SK-N-SH (cell line): ENCODE measurements around the gene GDF9.

Experiments used
- GATA2 ChIP-seq: sonication (generic); formaldehyde crosslinking; IDR thresholded peaks from 2 replicates; pipeline ENCODE4 v1.5.0; 2020; ENCODE audit warnings: mild to moderate bottlenecking, missing genetic modification reagents
- TAF1 ChIP-seq: IDR thresholded peaks from 2 replicates; pipeline ENCODE4 v1.6.1; 2012; ENCODE audit warnings: low read depth, mild to moderate bottlenecking, low read length, moderate library complexity, borderline replicate concordance
- TEAD4 ChIP-seq: IDR thresholded peaks from 2 replicates; pipeline ENCODE4 v1.4.0; 2012; ENCODE audit warnings: mild to moderate bottlenecking, borderline replicate concordance; ENCODE audit not compliant: insufficient read depth
- TF ChIP-seq, protein P1 (sequence below): fragments of 200-600 bp; sonication (generic); IDR thresholded peaks from 2 replicates; pipeline ENCODE4 v1.6.1; 2017; ENCODE audit warnings: antibody characterized with exemption, mild to moderate bottlenecking, moderate library complexity
- TF ChIP-seq, protein P2 (sequence below): fragments of 150-350 bp; IDR thresholded peaks from 2 replicates; pipeline ENCODE4 v1.6.1; 2017; ENCODE audit warnings: antibody characterized with exemption, low read length, low read depth, borderline replicate concordance
- TF ChIP-seq, protein P3 (sequence below): IDR thresholded peaks from 2 replicates; pipeline ENCODE4 v1.4.0; 2012; ENCODE audit warnings: low read depth, borderline replicate concordance

DNA sequence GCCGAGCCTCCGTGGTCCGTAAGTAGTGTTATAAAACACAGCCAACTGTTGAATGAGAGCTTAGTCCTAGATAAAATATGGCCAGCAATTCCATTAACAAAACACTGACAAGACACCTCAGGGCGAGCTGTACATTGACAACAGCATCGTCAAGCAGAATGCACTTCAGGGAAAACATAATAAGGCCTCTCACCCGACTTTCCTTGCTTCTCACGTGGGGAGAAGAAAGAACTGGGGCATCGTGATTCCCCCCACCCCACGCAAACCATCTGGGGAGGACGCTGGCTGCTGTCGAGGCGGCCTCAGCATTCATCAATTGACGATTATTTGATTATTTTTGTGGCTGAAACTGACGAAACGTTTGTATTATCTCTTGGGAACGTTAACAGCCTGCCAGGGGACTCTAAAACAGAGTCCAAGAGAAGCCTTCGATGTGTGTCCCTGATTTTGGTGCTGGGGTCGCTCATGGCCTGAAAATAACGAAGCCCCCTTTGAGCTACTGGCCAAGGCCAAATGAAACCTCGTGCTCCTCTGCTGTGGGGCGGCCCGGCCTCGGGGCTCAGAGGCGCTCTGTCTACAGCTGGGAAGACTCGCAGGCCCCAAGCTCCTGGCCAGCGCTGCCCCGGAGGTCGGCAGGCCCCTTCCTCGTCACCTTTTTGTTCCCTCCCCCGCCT, 464 bp downstream of the GDF9 start:
- TF ChIP-seq, protein P1, sequence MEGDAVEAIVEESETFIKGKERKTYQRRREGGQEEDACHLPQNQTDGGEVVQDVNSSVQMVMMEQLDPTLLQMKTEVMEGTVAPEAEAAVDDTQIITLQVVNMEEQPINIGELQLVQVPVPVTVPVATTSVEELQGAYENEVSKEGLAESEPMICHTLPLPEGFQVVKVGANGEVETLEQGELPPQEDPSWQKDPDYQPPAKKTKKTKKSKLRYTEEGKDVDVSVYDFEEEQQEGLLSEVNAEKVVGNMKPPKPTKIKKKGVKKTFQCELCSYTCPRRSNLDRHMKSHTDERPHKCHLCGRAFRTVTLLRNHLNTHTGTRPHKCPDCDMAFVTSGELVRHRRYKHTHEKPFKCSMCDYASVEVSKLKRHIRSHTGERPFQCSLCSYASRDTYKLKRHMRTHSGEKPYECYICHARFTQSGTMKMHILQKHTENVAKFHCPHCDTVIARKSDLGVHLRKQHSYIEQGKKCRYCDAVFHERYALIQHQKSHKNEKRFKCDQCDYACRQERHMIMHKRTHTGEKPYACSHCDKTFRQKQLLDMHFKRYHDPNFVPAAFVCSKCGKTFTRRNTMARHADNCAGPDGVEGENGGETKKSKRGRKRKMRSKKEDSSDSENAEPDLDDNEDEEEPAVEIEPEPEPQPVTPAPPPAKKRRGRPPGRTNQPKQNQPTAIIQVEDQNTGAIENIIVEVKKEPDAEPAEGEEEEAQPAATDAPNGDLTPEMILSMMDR: no peak
- no peak for TF ChIP-seq TAF1
- TF ChIP-seq, protein P2, sequence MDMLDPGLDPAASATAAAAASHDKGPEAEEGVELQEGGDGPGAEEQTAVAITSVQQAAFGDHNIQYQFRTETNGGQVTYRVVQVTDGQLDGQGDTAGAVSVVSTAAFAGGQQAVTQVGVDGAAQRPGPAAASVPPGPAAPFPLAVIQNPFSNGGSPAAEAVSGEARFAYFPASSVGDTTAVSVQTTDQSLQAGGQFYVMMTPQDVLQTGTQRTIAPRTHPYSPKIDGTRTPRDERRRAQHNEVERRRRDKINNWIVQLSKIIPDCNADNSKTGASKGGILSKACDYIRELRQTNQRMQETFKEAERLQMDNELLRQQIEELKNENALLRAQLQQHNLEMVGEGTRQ: no peak
- no peak for TF ChIP-seq TEAD4
- TF ChIP-seq, protein P3, sequence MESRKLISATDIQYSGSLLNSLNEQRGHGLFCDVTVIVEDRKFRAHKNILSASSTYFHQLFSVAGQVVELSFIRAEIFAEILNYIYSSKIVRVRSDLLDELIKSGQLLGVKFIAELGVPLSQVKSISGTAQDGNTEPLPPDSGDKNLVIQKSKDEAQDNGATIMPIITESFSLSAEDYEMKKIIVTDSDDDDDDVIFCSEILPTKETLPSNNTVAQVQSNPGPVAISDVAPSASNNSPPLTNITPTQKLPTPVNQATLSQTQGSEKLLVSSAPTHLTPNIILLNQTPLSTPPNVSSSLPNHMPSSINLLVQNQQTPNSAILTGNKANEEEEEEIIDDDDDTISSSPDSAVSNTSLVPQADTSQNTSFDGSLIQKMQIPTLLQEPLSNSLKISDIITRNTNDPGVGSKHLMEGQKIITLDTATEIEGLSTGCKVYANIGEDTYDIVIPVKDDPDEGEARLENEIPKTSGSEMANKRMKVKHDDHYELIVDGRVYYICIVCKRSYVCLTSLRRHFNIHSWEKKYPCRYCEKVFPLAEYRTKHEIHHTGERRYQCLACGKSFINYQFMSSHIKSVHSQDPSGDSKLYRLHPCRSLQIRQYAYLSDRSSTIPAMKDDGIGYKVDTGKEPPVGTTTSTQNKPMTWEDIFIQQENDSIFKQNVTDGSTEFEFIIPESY: no peak
- TF ChIP-seq GATA2 (CRISPR knock-in tag): no peak
